ENCODE results near the gene LGI2.

The LGI2 gene

GRCh38 chr4:24968278-24968677, 62.5 kb downstream of the LGI2 start:
- DNase-seq: no peak

- DNase-seq: no peak
These were observed 63.4 kb downstream of the LGI2 start for GRCh38 chr4:24967346-24967745.

- no peak for DNase-seq
These were observed 64.7 kb downstream of the LGI2 start for GRCh38 chr4:24966076-24966475.

GRCh38 chr4:24965627-24966026, 65.1 kb downstream of the LGI2 start:
- no peak for DNase-seq

GRCh38 chr4:24963277-24963676, 67.5 kb downstream of the LGI2 start:
- DNase-seq: no peak

- no peak for DNase-seq
These were observed 72.9 kb downstream of the LGI2 start for GRCh38 chr4:24957886-24958285.

GRCh38 chr4:24956763-24957162, 74.0 kb downstream of the LGI2 start:
- DNase-seq: no peak

GRCh38 chr4:24956091-24956490, 74.7 kb downstream of the LGI2 start:
- no peak for DNase-seq

GRCh38 chr4:24952667-24953066, 78.1 kb downstream of the LGI2 start:
- DNase-seq: no peak

GRCh38 chr4:24949970-24950369, 80.8 kb downstream of the LGI2 start:
- DNase-seq: no peak

Measured in anterior cingulate cortex (tissue), 58 donors.